Osteoblast (primary cell): ENCODE results near the gene OVAAL. TPM values are rescaled to one million over a fixed set of nuclear protein-coding genes. Genes with fewer than 3 reads are reported as not detected.

Experiments used
- DNase-seq: peaks from one replicate; pipeline ENCODE4 v3.0.0; 2011; ENCODE audit warnings: low spot score, mixed read lengths; ENCODE audit not compliant: insufficient read length; ENCODE audit errors: missing footprints
- H2AFZ ChIP-seq: 2 replicates; pipeline ENCODE4 v1.6.0; 2011; ENCODE audit warnings: mild to moderate bottlenecking, low read length
- H3K27ac ChIP-seq: 2 replicates; pipeline ENCODE4 v1.5.1; 2011; ENCODE audit warnings: mild to moderate bottlenecking, low read depth, low read length, moderate library complexity
- H3K27me3 ChIP-seq: 2 replicates; pipeline ENCODE4 v1.6.0; 2012; ENCODE audit warnings: mild to moderate bottlenecking, control low read depth, inconsistent platforms, low read length, moderate library complexity; ENCODE audit not compliant: insufficient read depth
- H3K36me3 ChIP-seq: 2 replicates; pipeline ENCODE4 v1.5.1; 2011; ENCODE audit warnings: mild to moderate bottlenecking, low read length, control low read depth, moderate library complexity; ENCODE audit not compliant: insufficient read depth
- H3K4me1 ChIP-seq: 2 replicates; pipeline ENCODE4 v1.5.1; 2011; ENCODE audit warnings: mild to moderate bottlenecking, low read length, control low read depth, moderate library complexity; ENCODE audit not compliant: insufficient read depth
- H3K4me2 ChIP-seq: 2 replicates; pipeline ENCODE4 v1.6.0; 2011; ENCODE audit warnings: mild to moderate bottlenecking, low read length; ENCODE audit not compliant: insufficient read depth
- H3K4me3 ChIP-seq: fragments of 200-600 bp; sonication (generic); 3 replicates; pipeline ENCODE4 v1.5.1; 2012; ENCODE audit warnings: mild to moderate bottlenecking, low read length, inconsistent platforms; ENCODE audit not compliant: insufficient read depth
- H3K79me2 ChIP-seq: 2 replicates; pipeline ENCODE4 v1.6.0; 2012; ENCODE audit warnings: mild to moderate bottlenecking, low read length, control low read depth, inconsistent platforms; ENCODE audit not compliant: insufficient read depth
- H3K9me3 ChIP-seq: 2 replicates; pipeline ENCODE4 v1.5.1; 2011; ENCODE audit warnings: low read depth, low read length, control low read depth
- H4K20me1 ChIP-seq: 2 replicates; pipeline ENCODE4 v1.6.0; 2012; ENCODE audit warnings: mild to moderate bottlenecking, low read length, control low read depth; ENCODE audit not compliant: insufficient read depth
- CTCF ChIP-seq: IDR thresholded peaks from 2 replicates; pipeline ENCODE4 v1.5.1; 2011; ENCODE audit warnings: mild to moderate bottlenecking, low read depth, low read length, moderate library complexity; ENCODE audit errors: extremely low read depth
- total RNA-seq: library from RNA; depleted of rRNA; stranded (reverse); fragments of >200 nt; gene quantifications from 2 replicates; pipeline ENCODE4 v1.2.3, GENCODE V29; 2012

OVAAL gene
- total RNA-seq, 1 donor, result not detected

GRCh38 chr1:180584869-180585268 lies 26.1 kb downstream of the OVAAL start:
- no peaks in the 10 kb centered on the region for H4K20me1 ChIP-seq
- no peaks in the 10 kb centered on the region for H3K9me3 ChIP-seq
- H3K4me1 ChIP-seq, result peaks cover 54% of the 10 kb centered on the region
- no peak for DNase-seq
- H3K27me3 ChIP-seq, result no peaks in the 10 kb centered on the region
- no peak overlapping the region for H3K4me3 ChIP-seq
- peak overlapping the region; percentile 66 for H3K27ac ChIP-seq
- no peak for TF ChIP-seq CTCF
- no peak overlapping the region for H3K4me2 ChIP-seq
- no peaks in the 10 kb centered on the region for H3K79me2 ChIP-seq
- no peak overlapping the region for H2AFZ ChIP-seq
- no peaks in the 10 kb centered on the region for H3K36me3 ChIP-seq

GRCh38 chr1:180585994-180586359 lies 27.2 kb downstream of the OVAAL start:
- TF ChIP-seq CTCF, result no peak
- Histone ChIP-seq H3K27me3 (no peaks in the 10 kb centered on the region), H3K4me3 (no peak overlapping the region), H3K4me1 (peaks cover 46% of the 10 kb centered on the region), H2AFZ (peak overlapping the region; percentile 66), H3K79me2 (no peaks in the 10 kb centered on the region), H3K27ac (peak overlapping the region; percentile 66), H3K36me3 (no peaks in the 10 kb centered on the region), H4K20me1 (no peaks in the 10 kb centered on the region), H3K9me3 (no peaks in the 10 kb centered on the region), H3K4me2 (peak overlapping the region; percentile 12)
- no peak for DNase-seq

GRCh38 chr1:180586671-180587155 lies 27.9 kb downstream of the OVAAL start:
- DNase-seq, result peak; percentile 88
- no peak for TF ChIP-seq CTCF
- Histone ChIP-seq H3K4me2 (peak overlapping the region; percentile 46), H3K27ac (peak overlapping the region; percentile 26), H3K36me3 (no peaks in the 10 kb centered on the region), H3K4me3 (no peak overlapping the region), H3K9me3 (no peaks in the 10 kb centered on the region), H3K4me1 (peaks cover 39% of the 10 kb centered on the region), H4K20me1 (no peaks in the 10 kb centered on the region), H3K79me2 (no peaks in the 10 kb centered on the region), H2AFZ (peak overlapping the region; percentile 4), H3K27me3 (no peaks in the 10 kb centered on the region)

- H2AFZ ChIP-seq, result no peak overlapping the region
- no peak for TF ChIP-seq CTCF
- no peaks in the 10 kb centered on the region for H4K20me1 ChIP-seq
- H3K27me3 ChIP-seq, result no peaks in the 10 kb centered on the region
- H3K27ac ChIP-seq, result no peak overlapping the region
- H3K36me3 ChIP-seq, result no peaks in the 10 kb centered on the region
- no peak for DNase-seq
- no peak overlapping the region for H3K4me3 ChIP-seq
- H3K79me2 ChIP-seq, result no peaks in the 10 kb centered on the region
- peaks cover 29% of the 10 kb centered on the region for H3K4me1 ChIP-seq
- no peaks in the 10 kb centered on the region for H3K9me3 ChIP-seq
- no peak overlapping the region for H3K4me2 ChIP-seq
Measured at GRCh38 chr1:180588121-180588520, 29.4 kb downstream of the OVAAL start.
